NCI-H1694 treated with DMSO at 0.1 percent for 48 hours (cell line): ENCODE measurements around the gene ACSL3.

Source experiments
- DNase-seq: peaks from one replicate; lab custom pipeline; 2025; lab: John Stamatoyannopoulos, UW

ACSL3 gene

GRCh38 chr2:222942561-222942960, 81.7 kb downstream of the ACSL3 start:
- DNase-seq, result no peak

- no peak for DNase-seq
Measured at GRCh38 chr2:222942977-222943376, 82.1 kb downstream of the ACSL3 start.

- no peak for DNase-seq
Measured at GRCh38 chr2:222943820-222944219, 83.0 kb downstream of the ACSL3 start.

- DNase-seq, result no peak
Measured at GRCh38 chr2:222944552-222944951, 83.7 kb downstream of the ACSL3 start.

GRCh38 chr2:222944971-222945740, 84.3 kb downstream of the ACSL3 start:
- DNase-seq, result no peak

GRCh38 chr2:222945887-222946286, 85.1 kb downstream of the ACSL3 start:
- no peak for DNase-seq

GRCh38 chr2:222946700-222947287, 86.0 kb downstream of the ACSL3 start:
- DNase-seq, result no peak

GRCh38 chr2:222949073-222949472, 88.2 kb downstream of the ACSL3 start:
- DNase-seq, result no peak

GRCh38 chr2:222949690-222950323, 89.0 kb downstream of the ACSL3 start:
- DNase-seq, result no peak

- no peak for DNase-seq
Measured at GRCh38 chr2:222950638-222951285, 89.9 kb downstream of the ACSL3 start.

GRCh38 chr2:222952204-222952603, 91.4 kb downstream of the ACSL3 start:
- DNase-seq, result no peak

GRCh38 chr2:222955008-222955407, 94.2 kb downstream of the ACSL3 start:
- DNase-seq, result no peak

GRCh38 chr2:222959358-222959757, 98.5 kb downstream of the ACSL3 start:
- no peak for DNase-seq

- DNase-seq, result no peak
Measured at GRCh38 chr2:222960126-222960525, 99.3 kb downstream of the ACSL3 start.

- no peak for DNase-seq
Measured at GRCh38 chr2:222963641-222964040, 102.8 kb downstream of the ACSL3 start.

- no peak for DNase-seq
Measured at GRCh38 chr2:222964376-222965031, 103.7 kb downstream of the ACSL3 start.

- no peak for DNase-seq
Measured at GRCh38 chr2:222965555-222965954, 104.7 kb downstream of the ACSL3 start.

- DNase-seq, result no peak
Measured at GRCh38 chr2:222968550-222969155, 107.8 kb downstream of the ACSL3 start.

- DNase-seq, result no peak
Measured at GRCh38 chr2:222969491-222969890, 108.7 kb downstream of the ACSL3 start.

GRCh38 chr2:222972420-222972819, 111.6 kb downstream of the ACSL3 start:
- no peak for DNase-seq

- no peak for DNase-seq
Measured at GRCh38 chr2:222973237-222973636, 112.4 kb downstream of the ACSL3 start.

- no peak for DNase-seq
Measured at GRCh38 chr2:222973733-222974132, 112.9 kb downstream of the ACSL3 start.
